ENCODE results near the gene SAP30L.

The SAP30L gene, protein sequence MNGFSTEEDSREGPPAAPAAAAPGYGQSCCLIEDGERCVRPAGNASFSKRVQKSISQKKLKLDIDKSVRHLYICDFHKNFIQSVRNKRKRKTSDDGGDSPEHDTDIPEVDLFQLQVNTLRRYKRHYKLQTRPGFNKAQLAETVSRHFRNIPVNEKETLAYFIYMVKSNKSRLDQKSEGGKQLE

DNA sequence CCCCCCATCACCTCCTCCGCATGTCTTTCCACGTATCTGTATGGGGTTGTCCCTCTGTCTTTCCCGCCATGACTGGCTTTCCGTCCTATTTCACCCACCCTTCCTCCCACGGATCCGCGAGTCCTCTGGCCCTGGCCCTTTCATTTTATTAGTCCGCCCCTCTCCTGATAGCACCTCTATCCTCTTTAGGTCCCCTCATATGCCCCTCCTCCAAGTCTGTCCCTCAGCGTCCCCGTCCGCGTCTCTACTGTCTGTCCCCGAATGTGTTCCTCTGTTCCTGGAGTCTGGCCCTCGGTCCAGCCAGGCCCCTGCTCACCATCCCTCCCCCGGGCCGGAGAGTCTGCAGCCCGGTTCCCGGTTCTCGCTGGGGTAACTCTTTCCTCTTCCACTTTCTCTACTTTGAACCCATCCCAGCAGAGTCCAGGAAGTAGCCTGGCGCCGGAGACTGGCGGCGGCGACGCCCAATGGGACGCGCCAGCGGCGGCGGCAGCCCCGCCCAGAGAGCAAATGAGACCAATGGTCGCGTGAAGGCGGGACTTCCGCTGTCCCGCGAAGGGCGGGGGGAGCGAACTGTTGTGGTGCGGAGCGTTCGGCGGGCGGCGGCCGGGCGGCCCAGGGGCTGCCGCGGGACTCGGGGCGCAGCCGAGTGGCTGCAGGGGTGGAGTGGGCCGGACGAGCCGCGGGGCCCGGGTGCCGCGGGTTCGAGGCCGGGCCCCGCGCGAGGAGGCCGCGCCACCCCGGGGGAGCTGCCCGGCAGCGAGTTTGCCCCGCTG lies at the start of gene SAP30L:
Gene SAP30L (plus strand): TSS at position 576 of the 773 bp plus-strand sequence. CDS start 608 bp downstream, outside the sequence.
- DNase-seq (ENCODE audit: low spot score), result peak; percentile 94

DNA sequence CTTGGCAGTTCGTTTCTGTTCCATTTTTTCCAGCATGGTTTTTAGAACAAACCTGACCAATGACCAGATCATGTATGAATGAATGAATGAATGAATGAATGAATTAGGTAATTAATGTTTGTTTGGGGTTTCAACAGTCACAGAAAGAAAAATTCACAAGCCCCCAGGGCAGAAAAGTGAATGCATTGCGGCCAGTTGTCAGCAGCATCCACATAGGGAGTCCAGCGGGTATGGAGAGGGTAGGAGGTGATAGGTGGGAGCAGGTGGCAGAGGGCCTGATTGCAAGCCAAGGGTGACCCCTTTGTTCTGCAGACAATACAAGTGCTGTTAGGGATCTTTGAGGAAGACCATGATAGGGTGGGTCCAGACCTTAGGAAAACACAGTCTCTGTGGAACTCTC lies 49.7 kb upstream of the SAP30L start:
- no peak for DNase-seq (ENCODE audit: low spot score)

DNA sequence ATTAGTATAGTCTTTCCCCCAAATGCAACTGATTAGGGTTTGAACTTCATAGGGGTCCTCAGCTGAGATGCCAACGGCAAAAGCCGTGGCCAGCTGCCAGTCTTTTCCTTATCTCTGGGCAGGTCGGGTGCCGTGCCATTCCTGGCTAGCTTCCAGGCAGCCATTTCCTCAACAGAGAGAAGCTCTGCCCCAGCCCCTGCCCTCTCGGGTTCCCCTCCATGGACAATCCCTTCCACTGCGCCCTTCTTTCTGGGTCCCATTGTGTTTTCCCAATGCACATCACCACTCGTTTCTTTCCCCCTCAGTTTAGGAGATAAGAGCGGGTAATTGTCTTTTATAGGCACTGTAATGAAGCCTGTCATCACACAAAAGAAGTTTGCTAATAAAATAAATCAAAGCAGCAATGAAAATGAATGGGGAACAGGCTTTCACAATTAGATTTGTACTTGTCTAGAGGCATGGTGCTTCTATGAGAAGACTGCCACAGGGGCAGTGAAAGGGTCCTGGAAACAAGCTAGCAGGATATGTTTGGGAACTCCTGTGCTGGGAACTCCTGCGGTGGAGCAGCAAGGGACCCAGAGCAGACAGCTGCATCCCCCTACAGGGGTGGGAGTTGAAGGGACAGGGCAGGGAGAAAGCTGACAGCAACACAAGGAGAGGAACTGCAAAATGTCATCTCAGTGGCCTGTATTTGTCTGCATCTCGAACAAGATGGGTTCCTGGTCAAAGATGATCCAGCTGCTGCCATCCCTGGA lies 48.0 kb upstream of the SAP30L start:
- no peak for DNase-seq (ENCODE audit: low spot score)

DNA sequence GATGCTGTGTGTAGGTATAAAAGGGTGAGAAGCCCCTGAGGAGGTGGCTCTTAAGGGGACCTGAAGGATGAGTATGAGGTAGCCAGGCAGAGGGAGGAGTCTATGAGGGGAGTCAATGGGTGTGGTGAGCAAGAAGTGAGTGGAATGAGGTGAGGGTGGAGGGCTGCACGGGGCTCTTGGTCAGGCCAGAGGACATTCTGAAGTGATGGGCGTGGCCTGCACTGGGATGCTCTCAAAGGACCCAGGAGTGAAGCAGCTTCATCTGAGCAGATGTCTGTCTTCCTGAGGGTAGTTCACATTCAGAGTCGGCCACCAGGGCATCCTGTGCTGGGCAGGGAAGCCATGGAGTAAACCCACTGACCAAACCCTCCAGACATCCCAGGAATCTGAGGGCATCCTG lies 45.1 kb upstream of the SAP30L start:
- DNase-seq (ENCODE audit: low spot score), result no peak

DNA sequence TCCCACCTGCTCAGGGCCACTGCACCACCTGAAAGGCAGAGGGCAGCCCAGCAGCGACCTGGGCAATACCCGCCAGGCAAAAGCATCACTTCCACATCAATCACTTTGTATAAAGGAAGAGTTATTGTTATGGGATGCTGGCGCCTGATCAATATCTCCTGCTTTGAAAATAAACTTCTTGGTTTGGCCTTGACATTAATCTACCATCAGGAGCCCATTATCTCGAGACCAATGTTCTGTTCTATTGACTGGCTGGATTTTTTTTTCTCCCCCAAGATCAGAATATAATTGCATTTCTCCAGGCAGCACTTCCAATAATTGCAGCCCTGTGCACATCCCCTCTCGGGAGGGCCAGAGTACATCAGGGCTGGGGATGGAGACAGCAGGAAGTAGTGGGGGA lies 44.4 kb upstream of the SAP30L start:
- DNase-seq (ENCODE audit: low spot score), result no peak

DNA sequence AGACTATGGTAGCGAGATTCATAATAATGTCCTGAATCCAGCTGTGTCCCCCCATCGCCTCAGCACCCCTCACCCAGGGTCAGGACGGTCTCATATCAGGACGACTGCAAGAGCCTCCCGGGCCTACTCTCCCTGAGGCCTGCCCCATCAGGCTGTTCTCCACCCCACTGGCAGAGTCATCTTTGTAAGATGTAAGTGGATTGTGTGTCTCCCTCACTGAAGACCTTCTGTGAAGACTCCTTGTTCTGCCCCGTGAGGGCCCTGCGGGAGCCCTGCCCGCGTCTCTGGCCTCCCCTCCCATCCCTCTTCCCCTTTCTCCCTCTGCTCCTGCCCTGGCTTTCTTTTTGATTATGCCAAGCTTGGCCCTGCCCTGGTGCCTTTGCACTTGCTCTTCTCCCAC lies 43.9 kb upstream of the SAP30L start:
- DNase-seq (ENCODE audit: low spot score), result no peak

DNA sequence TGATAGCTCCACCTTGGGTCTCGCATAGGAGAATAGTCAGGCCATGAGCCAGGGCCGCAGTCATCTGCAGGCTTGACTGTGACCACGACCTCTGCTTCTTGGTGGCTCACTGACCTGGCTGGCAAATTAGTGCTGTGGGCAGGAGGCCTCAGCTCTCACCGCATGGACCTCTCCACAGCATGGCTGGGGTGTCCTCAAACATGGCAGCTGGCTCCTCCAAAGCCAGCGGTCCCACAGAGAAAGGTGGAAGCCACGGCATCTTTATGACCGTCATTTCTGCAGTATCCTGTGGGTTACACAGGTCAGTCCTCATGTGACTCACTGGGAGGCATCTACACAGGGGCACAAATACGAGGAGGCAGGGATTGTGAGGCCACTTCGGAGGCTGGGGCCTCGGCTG lies 43.2 kb upstream of the SAP30L start:
- DNase-seq (ENCODE audit: low spot score), result no peak

DNA sequence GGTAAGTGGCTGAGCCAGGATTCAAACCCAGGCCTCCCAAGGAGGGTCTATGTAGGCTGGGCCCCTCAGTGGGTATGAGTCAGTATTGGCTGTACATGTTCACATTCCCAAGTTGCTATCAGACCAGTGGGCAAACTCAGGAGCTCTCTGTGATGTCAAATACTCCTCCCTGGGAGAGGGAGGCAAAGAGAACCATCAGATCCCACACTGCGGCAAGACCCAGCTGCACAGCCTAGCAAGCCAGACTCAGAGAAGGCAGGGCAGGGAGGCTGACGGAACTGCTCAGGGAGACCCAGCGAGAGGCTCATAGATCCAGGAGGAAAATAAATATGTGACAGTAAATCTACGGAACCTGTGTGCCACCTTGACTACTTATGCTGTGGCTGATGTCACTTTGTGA lies 42.6 kb upstream of the SAP30L start:
- no peak for DNase-seq (ENCODE audit: low spot score)

DNA sequence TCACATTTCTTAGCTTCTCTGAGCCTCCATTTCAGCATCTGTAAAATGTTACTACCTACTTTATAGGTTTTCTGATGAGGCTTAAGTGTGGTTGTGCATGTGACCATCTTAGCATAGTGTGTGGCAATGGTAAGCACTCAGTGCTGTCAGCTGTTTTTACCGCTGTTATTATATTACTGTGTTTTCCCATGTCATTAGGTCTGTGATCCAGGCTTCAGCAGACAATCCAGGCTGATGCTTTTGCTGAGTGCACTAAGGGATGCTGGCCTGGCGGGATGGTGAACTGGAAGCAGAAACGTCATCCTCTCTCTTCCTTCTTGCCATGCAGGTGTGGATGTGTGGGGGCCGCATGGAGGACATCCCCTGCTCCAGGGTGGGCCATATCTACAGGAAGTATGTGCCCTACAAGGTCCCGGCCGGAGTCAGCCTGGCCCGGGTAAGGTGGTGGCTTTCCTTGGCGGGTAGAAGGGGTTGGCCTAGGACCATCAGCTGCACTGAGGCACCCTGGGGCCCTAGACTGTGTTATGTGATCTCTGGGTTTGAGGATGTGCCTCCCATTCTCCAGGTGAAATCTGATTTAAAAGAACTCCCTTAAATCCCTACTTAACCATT lies 41.9 kb upstream of the SAP30L start:
- no peak for DNase-seq (ENCODE audit: low spot score)

DNA sequence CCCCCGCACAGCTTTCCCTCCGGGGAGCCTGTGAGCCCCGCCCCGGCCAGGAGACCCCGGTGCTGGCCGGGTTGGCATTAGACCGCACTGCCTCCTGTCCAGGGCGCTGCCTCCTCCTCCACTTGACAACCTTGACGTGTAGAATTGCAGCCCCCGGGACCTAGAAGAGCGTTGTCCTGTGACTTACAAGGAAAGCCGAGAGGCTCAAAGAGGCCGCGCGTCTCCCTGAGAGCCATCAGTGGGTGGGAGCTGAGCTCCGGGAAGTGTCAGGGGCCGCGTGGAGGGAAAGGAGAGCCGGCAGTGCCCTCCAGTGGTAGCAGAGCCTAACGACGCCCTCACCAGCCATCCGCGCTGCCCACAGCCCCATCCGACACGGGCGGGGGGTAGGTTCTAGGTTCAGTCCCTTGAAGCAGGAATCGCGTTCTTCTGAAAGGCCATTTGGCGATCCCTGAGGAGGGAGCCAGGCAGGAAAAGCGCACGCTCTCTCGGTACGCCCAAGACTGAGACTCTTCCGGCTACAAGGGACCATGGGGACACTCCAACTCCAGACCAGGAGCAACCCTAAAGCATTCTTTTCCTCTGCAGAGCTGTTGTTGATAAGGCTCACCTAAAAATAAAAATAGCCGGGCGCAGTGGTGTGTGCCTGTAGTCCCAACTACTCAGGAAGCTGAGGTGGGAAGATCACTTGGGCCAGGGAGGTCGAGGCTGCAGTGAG lies 40.6 kb upstream of the SAP30L start:
- peak; percentile 71 for DNase-seq (ENCODE audit: low spot score)

DNA sequence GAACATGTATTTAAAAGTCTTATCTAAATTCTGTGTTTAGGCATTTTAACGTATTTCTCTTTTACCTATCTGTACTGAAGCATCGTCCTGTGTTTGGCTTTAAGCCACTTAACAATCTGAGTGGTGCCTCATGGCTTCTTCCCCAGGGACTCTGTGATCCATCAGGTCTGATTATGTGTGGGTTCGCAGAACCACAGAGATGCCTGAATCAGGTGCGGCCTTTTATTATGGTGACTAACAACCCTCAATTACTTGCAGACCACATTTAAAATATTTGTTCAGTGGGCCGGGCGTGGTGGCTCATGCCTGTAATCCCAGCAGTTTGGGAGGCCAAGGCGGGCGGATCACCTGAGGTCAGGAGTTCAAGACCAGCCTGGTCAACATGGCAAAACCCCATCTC lies 39.6 kb upstream of the SAP30L start:
- no peak for DNase-seq (ENCODE audit: low spot score)

DNA sequence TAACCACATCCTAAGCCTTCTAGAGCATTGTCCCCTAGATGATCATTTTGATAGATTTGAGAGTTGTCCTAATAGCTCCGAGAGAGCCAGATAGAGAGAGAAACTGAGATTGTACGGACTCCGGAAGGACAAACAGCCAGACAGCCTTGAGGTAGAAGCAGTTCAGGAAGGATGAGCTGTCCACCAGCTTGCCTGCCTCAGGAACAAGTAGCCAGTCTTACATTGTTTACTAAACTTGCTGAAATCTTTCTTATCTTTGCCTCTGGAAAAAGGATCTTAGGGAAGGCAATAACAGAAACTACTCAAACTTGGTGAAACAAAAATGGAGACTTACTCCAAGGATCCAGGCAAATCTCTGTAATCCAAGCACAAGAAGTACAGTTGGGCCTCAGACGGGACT lies 39.0 kb upstream of the SAP30L start:
- DNase-seq (ENCODE audit: low spot score), result no peak

DNA sequence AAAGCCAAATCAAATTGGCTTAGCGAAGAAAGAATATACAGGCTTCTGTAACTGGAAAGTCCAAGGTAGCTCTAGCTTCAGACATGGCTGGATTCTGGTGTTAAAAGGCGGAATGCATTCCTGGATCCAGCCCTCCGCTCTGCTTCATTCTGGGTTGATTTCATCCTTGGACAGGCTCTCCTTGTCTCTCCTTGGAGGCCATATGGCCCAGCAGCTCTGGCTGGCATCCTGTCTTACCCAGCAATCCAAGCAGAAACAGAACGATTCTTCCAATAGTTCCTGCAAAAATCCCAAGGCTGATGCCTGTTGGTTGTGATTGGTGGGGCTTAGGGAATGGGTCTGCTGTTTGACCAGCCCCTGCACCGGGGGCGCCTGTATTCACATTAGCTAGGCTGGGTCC lies 37.0 kb upstream of the SAP30L start:
- DNase-seq (ENCODE audit: low spot score), result no peak

DNA sequence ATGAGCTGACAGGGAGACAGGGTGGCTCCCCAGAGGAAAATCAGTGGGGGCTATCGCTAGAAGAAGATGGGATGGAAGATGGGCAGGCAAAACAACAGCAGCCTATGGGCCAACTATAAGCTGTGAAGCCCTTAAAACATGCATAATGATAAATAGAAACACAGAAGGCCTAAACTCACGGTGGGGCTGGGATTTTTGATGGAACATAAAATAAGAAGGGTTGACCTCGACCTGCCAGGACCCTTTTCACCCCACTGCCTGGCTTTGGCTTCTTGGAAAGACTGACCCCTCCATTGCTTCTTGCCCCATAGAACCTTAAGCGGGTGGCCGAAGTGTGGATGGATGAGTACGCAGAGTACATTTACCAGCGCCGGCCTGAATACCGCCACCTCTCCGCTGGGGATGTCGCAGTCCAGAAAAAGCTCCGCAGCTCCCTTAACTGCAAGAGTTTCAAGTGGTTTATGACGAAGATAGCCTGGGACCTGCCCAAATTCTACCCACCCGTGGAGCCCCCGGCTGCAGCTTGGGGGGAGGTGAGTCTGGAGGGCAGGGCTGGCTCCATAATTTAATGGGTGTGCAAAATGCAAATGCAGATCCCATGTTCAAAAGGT lies 36.5 kb upstream of the SAP30L start:
- no peak for DNase-seq (ENCODE audit: low spot score)

DNA sequence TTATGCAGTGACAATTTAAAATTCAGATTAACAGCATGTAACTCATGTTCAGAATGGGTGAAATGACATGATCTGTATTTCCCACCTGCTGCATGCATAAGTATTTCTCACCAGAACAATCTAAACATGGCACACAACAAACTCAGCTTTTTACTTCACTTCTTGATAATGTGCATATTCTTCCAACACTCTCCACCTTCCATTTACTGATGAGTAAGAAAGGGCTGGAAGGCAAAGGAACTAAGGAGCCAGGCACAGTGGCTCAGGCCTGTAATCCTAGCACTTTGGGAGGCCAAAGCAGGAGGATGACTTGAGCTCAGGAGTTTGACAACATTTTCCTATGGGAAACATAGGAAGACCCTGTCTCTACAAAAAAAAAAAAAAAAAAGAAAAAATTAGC lies 35.8 kb upstream of the SAP30L start:
- no peak for DNase-seq (ENCODE audit: low spot score)

DNA sequence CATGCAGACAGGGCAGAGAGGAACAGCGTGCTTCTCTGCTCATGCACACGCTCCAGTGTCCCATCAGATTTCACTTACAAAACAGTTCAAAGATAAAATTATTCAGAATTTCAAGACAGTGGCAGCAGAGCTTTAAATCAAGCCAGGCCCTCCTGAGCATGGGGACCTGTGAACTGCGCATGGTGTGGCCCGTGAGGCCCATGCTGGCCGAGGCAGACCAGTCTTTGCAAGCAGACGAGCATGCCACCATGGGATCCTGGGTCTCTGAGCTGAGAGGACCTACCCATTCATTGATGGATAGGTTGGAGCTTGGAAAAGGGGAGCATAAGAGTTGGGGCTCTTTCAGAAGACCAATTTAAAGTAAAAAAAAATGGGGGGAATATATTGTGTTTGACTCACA lies 35.0 kb upstream of the SAP30L start:
- DNase-seq (ENCODE audit: low spot score), result no peak

DNA sequence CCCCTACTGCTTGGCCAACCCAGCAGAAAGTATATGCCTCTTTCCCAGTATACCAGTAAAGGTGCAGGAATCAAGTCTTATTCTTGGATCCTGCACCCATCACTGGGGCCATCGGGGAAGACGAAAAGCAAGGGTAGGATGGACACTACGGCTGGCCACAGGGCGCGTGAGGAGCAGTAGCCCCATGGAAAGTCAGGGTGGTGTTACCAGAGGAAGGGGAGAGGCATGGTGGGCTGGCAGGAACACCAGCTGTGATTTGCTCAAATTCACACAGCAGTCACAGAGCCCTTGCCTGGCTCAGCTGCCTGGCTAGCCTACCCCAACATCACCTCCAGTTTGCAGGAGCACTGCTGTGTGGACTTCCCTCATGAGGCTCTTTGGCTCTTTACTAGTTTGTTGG lies 34.5 kb upstream of the SAP30L start:
- no peak for DNase-seq (ENCODE audit: low spot score)

DNA sequence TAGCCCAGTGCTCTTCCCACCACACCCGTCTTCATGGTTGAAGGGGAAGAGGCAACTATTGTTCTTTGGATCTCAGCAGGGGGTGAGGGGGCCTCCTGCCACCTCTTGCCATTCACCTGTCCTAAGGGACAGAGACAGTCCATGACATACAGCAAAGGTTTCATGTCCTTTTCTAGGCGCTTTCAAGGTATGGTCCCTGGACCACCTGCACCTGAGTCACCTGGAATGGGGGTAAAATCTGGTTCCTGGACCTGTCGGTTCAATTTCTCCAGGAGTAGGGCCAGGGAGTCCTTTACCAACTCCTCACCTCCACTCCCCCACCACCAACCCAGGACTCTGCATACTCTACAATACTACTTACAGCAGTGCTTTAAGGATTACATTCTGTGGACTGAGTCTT lies 33.5 kb upstream of the SAP30L start:
- no peak for DNase-seq (ENCODE audit: low spot score)

DNA sequence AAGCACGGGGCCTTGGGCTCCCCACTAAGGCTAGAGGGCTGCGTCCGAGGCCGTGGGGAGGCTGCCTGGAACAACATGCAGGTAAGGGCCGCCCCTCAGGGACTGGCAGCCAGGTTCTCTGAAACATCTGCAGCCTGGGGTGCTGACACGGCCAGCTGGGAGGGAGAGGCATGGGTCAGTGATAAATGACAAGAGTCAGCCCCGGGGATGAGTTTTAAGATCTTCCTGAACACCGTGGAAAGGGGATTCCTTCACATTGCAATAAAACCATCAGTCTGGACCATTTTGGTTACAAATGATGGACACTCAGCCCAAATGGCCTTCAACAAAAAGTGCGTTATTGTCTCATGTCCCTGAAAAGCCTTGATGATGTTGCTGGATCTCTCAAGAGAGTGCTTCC lies 32.9 kb upstream of the SAP30L start:
- DNase-seq (ENCODE audit: low spot score), result no peak

DNA sequence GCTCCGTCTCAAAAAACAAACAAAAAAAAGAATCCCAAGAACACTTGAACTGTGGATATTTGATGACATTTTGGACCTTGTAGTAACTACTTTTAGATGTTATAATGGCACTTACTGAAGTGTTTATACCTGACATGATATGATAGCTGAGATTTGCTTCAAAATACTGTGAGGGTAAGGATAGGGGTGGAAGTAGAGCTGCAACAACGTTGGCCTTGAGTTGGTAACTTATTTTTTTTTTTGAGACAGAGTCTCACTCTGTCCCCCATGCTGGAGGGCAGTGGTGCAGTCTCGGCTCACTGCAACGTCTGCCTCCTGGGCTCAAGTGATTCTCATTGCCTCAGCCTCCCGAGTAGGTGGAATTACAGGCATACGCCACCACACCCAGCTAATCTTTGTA lies 30.7 kb upstream of the SAP30L start:
- no peak for DNase-seq (ENCODE audit: low spot score)

DNA sequence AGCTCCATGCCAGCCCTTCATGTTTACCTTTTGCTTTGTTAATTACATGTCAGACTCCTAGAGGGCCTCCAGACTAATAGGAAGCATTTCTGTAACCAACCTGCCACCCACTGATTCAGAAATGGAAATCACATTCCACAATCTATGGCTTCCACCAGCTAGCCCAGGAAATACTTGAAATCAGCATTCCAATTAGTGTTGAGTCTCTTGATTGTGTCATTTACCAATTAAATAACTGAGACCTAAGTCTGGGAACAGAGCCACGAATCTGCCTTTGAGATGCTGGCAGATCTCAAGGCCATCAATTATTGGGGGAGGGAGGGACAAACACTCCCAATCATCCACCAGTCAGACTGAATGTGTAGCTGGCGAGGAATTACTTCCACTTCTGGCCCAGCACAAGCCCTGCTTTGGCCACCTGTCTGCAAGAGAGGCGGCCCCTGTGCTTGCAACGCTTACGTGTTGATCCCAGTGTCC lies 27.4 kb upstream of the SAP30L start:
- DNase-seq (ENCODE audit: low spot score), result no peak

DNA sequence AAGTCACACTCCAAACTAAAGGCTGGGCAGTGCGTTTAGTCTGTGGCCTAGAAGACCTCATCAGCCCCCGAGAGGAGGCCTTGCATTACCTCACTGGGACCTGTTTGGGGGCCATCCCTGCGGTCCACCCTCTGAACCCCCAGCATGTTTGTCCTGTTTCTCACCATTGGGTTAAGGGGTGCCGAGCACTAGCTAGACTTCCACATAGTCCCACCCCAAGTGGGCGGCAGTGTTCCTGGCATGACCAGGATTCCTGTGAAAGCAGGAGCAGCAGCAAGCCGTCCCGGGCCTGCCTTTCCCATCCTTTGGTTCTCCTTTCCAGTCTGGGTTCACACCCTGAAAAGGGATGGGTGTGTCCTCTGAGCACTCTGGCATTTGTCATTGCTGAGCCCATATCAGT lies 26.6 kb upstream of the SAP30L start:
- DNase-seq (ENCODE audit: low spot score), result no peak

All from putamen (tissue), 1 donor.